HEK293 (cell line): ENCODE results near the gene MACIR.
"Not testable (repeated sequence)": the region's sequence is repeated elsewhere in the genome, so short reads cannot be mapped to it uniquely, and the experiment has no call there.

ENCODE experiments used
- CTCF ChIA-PET: fragments of 350-600 bp; formaldehyde crosslinking; extraction: SDS; loops from one replicate; lab custom pipeline; 2021; ENCODE audit warnings: antibody characterized with exemption; lab: Yijun Ruan, JAX
- POLR2A ChIA-PET: fragments of 300-600 bp; formaldehyde crosslinking; extraction: SDS; loops from one replicate; lab custom pipeline; 2020; ENCODE audit warnings: antibody characterized with exemption, inconsistent platforms; lab: Yijun Ruan, JAX
- H3K27ac ChIP-seq: fragments of 200-500 bp; sonication (Bioruptor generic); 2 replicates; pipeline ENCODE4 v1.5.1; 2014; ENCODE audit warnings: low read depth, low read length, control low read depth, inconsistent platforms; ENCODE audit errors: extremely low read depth
- H3K36me3 ChIP-seq, 2 experiments: fragments of 200-500 bp in 1 of 2; sonication (Bioruptor generic) in 1 of 2; 1 replicate in 1 of 2; 2 replicates in 1 of 2; pipeline ENCODE4 v1.5.1; 2014 to 2017; ENCODE audit warnings: inconsistent platforms in 2 of 2, low read length in 2 of 2; ENCODE audit not compliant: control insufficient read depth in 2 of 2, insufficient read depth in 1 of 2
- H3K4me1 ChIP-seq: fragments of 200-500 bp; sonication (Bioruptor generic); 2 replicates; pipeline ENCODE4 v1.5.1; 2014; ENCODE audit warnings: mild to moderate bottlenecking, low read length, inconsistent platforms; ENCODE audit not compliant: control insufficient read depth, insufficient read depth
- H3K4me3 ChIP-seq: 2 replicates; pipeline ENCODE4 v1.5.1; 2011; ENCODE audit warnings: low read depth, mild to moderate bottlenecking, control low read depth, low read length, moderate library complexity
- H3K9me3 ChIP-seq: fragments of 200-500 bp; sonication (Bioruptor generic); 2 replicates; pipeline ENCODE4 v1.5.1; 2014; ENCODE audit warnings: low read depth, low read length, inconsistent platforms; ENCODE audit not compliant: control insufficient read depth, insufficient read depth
- BCL11B ChIP-seq: fragments of 450-650 bp; formaldehyde crosslinking; IDR thresholded peaks from 2 replicates; pipeline ENCODE4 v1.5.1; 2016; ENCODE audit warnings: low read depth, missing biosample characterization, missing genetic modification characterization
- GLIS1 ChIP-seq: fragments of 450-650 bp; formaldehyde crosslinking; IDR thresholded peaks from 2 replicates; pipeline ENCODE4 v1.5.1; 2016; ENCODE audit warnings: missing biosample characterization, missing genetic modification characterization
- HOXA7 ChIP-seq: sonication (generic); formaldehyde crosslinking; IDR thresholded peaks from 2 replicates; pipeline ENCODE4 v1.8.1; 2022; ENCODE audit warnings: missing genetic modification reagents, borderline replicate concordance
- PRDM6 ChIP-seq: fragments of 450-650 bp; formaldehyde crosslinking; IDR thresholded peaks from 2 replicates; pipeline ENCODE4 v1.5.1; 2017; ENCODE audit warnings: missing biosample characterization, missing genetic modification characterization
- REPIN1 ChIP-seq: fragments of 450-650 bp; formaldehyde crosslinking; IDR thresholded peaks from 2 replicates; pipeline ENCODE4 v1.5.1; 2017; ENCODE audit warnings: missing biosample characterization, missing genetic modification characterization, low read depth
- SP7 ChIP-seq: fragments of 450-650 bp; formaldehyde crosslinking; IDR thresholded peaks from 2 replicates; pipeline ENCODE4 v1.5.1; 2016; ENCODE audit warnings: missing biosample characterization, missing genetic modification characterization
- ZNF146 ChIP-seq: fragments of 450-650 bp; formaldehyde crosslinking; IDR thresholded peaks from 2 replicates; pipeline ENCODE4 v1.5.1; 2016; ENCODE audit warnings: missing biosample characterization, missing genetic modification characterization
- ZNF174 ChIP-seq: fragments of 450-650 bp; formaldehyde crosslinking; IDR thresholded peaks from 2 replicates; pipeline ENCODE4 v1.5.0; 2017; ENCODE audit warnings: missing biosample characterization, mild to moderate bottlenecking, missing genetic modification characterization
- ZNF248 ChIP-seq: fragments of 450-650 bp; formaldehyde crosslinking; IDR thresholded peaks from 2 replicates; pipeline ENCODE4 v1.5.1; 2017; ENCODE audit warnings: missing biosample characterization, missing genetic modification characterization
- ZNF274 ChIP-seq, 2 experiments: fragments of 200-500 bp in 1 of 2; fragments of 450-650 bp in 1 of 2; sonication (Bioruptor generic) in 1 of 2; formaldehyde crosslinking in 1 of 2; IDR thresholded peaks; 2 replicates each; pipeline versions ENCODE4 v1.5.1 to v1.6.1; 2014 to 2016; ENCODE audit warnings: borderline replicate concordance in 1 of 2, inconsistent platforms in 1 of 2, low read length in 1 of 2, missing biosample characterization in 1 of 2, missing genetic modification characterization in 1 of 2
- ZNF350 ChIP-seq: fragments of 450-650 bp; formaldehyde crosslinking; IDR thresholded peaks from 2 replicates; pipeline ENCODE4 v1.5.0; 2017; ENCODE audit warnings: missing biosample characterization, mild to moderate bottlenecking, missing genetic modification characterization
- ZNF398 ChIP-seq: fragments of 450-650 bp; formaldehyde crosslinking; IDR thresholded peaks from 2 replicates; pipeline ENCODE4 v1.5.1; 2017; ENCODE audit warnings: missing biosample characterization, missing genetic modification characterization
- ZNF544 ChIP-seq: fragments of 450-650 bp; formaldehyde crosslinking; IDR thresholded peaks from 2 replicates; pipeline ENCODE4 v1.5.0; 2017; ENCODE audit warnings: missing biosample characterization, missing genetic modification characterization
- ZNF580 ChIP-seq: fragments of 450-650 bp; formaldehyde crosslinking; IDR thresholded peaks from 2 replicates; pipeline ENCODE4 v1.5.1; 2016; ENCODE audit warnings: missing biosample characterization, missing genetic modification characterization
- ZNF843 ChIP-seq: fragments of 450-650 bp; formaldehyde crosslinking; IDR thresholded peaks from 2 replicates; pipeline ENCODE4 v1.5.1; 2016; ENCODE audit warnings: missing biosample characterization, missing genetic modification characterization

The MACIR gene

GRCh38 chr5:103216697-103217096, 41.9 kb upstream of the MACIR start:
- H3K27ac ChIP-seq, result no peak overlapping the region
- ChIA-PET CTCF (interaction anchor here (3.0 kb wide), 1 partner anchor 9 kb away, joined by 16 read pairs; no protein-coding TSS in a partner anchor), POLR2A (no interaction called here)

GRCh38 chr5:103217101-103217500, 41.5 kb upstream of the MACIR start:
- Histone ChIP-seq H3K27ac (no peak overlapping the region), H3K4me1 (peaks cover 9% of the 10 kb centered on the region; the same call in 1 of the 2 replicates), H3K9me3 (no peaks in the 10 kb centered on the region), H3K4me3 (no peak overlapping the region), H3K36me3 (no peaks in the 10 kb centered on the region)
- ChIA-PET POLR2A (no interaction called here), CTCF (interaction anchor here (3.0 kb wide), 1 partner anchor 8 kb away, joined by 16 read pairs; no protein-coding TSS in a partner anchor)
- TF ChIP-seq ZNF544 (tag by site-specific recombination), result no peak
- TF ChIP-seq SP7 (tag by site-specific recombination), result peak; percentile 81

More at GRCh38 chr5:103216697-103217096, 41.9 kb upstream of the MACIR start:
- TF ChIP-seq ZNF843 (tag by site-specific recombination), result peak; percentile 49; the same call in 1 of the 2 replicates
- no peak for TF ChIP-seq REPIN1 (tag by site-specific recombination)
- peak; percentile 98 for TF ChIP-seq SP7 (tag by site-specific recombination)
- TF ChIP-seq PRDM6, result peak; percentile 87
- TF ChIP-seq GLIS1, result no peak
- no peak; the same call in 1 of the 2 replicates for TF ChIP-seq ZNF398
- no peak for TF ChIP-seq ZNF248 (tag by site-specific recombination)
- TF ChIP-seq, all 188 proteins: peak for 3
- Histone ChIP-seq H3K4me3 (no peak overlapping the region), H3K4me1 (peaks cover 9% of the 10 kb centered on the region; the same call in 1 of the 2 replicates), H3K9me3 (no peaks in the 10 kb centered on the region), H3K36me3 (no peaks in the 10 kb centered on the region)

GRCh38 chr5:103218164-103218563, 40.4 kb upstream of the MACIR start:
- no peak for TF ChIP-seq HOXA7 (CRISPR knock-in tag)
- TF ChIP-seq BCL11B (tag by site-specific recombination), result no peak
- TF ChIP-seq ZNF350, result no peak
- TF ChIP-seq ZNF274 (IDR thresholded peaks at IDR 0.05; ENCODE audit: low read length), result no peak
- no peak for TF ChIP-seq ZNF274 (tag by site-specific recombination; IDR thresholded peaks at IDR 0.05; ENCODE audit: borderline replicate concordance)
- no peak for TF ChIP-seq ZNF174 (tag by site-specific recombination)
- CTCF ChIA-PET, result interaction anchor here (0.5 to 0.6 kb wide), 2 partner anchors 379 to 1183 kb away, joined by 3 read pairs; no protein-coding TSS in a partner anchor
- Histone ChIP-seq H3K9me3 (no peaks in the 10 kb centered on the region), H3K4me1 (peaks cover 9% of the 10 kb centered on the region; the same call in 1 of the 2 replicates), H3K27ac (no peak overlapping the region), H3K4me3 (no peak overlapping the region), H3K36me3 (no peaks in the 10 kb centered on the region)
- POLR2A ChIA-PET, result no interaction called here

- CTCF ChIA-PET, H3K4me3 ChIP-seq, H3K36me3 ChIP-seq, H3K9me3 ChIP-seq, POLR2A ChIA-PET, H3K4me1 ChIP-seq, H3K27ac ChIP-seq: not testable (repeated sequence)
- peak; percentile 90 for TF ChIP-seq ZNF146 (tag by site-specific recombination)
- TF ChIP-seq ZNF580, result peak; percentile 44; the same call in 1 of the 2 replicates
Measured at GRCh38 chr5:103219074-103219473, 39.5 kb upstream of the MACIR start.
